HG02981 (cell line): ENCODE measurements around the gene AOC1.
"Not testable (repeated sequence)": the region's sequence is repeated elsewhere in the genome, so short reads cannot be mapped to it uniquely, and the experiment has no call there.

ENCODE experiments used
- ATAC-seq: cut with Tn5 transposase; IDR thresholded peaks from one replicate; pipeline ENCODE4 v1.9.1; 2021; ENCODE audit warnings: mild to moderate bottlenecking, moderate library complexity; ENCODE audit not compliant: unreplicated experiment

Gene AOC1, protein sequence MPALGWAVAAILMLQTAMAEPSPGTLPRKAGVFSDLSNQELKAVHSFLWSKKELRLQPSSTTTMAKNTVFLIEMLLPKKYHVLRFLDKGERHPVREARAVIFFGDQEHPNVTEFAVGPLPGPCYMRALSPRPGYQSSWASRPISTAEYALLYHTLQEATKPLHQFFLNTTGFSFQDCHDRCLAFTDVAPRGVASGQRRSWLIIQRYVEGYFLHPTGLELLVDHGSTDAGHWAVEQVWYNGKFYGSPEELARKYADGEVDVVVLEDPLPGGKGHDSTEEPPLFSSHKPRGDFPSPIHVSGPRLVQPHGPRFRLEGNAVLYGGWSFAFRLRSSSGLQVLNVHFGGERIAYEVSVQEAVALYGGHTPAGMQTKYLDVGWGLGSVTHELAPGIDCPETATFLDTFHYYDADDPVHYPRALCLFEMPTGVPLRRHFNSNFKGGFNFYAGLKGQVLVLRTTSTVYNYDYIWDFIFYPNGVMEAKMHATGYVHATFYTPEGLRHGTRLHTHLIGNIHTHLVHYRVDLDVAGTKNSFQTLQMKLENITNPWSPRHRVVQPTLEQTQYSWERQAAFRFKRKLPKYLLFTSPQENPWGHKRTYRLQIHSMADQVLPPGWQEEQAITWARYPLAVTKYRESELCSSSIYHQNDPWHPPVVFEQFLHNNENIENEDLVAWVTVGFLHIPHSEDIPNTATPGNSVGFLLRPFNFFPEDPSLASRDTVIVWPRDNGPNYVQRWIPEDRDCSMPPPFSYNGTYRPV

DNA sequence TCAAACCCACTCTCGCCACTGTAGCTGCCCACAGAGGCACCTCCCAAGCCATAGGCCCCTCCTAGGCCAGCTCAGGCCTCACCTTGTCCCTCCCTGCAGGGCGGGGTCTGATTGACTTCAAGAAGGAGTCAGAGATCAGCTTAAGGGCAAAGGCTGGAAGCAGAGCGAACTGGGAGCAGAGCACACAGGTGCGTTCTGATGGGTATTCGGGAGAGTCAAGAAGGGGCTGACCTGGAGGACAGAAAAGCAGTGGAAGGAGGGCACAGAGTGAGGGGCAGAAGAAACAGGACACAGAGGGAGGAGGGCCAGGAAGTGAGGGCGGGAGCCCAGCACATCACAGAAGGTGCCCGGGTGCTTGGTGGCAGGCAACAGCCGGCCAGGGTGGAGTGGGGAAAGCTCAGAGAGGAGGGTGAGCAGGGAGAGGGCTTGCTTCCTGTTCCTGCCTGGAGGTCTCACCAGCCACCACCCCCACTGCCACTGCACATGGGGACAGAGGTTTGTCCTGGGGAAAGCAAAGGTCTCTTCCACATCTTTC is at the start of gene AOC1:
AOC1 (plus strand) TSS at position 147 of the 535 bp plus-strand sequence. CDS start 3,954 bp downstream, outside the sequence.
- no peak for ATAC-seq

DNA sequence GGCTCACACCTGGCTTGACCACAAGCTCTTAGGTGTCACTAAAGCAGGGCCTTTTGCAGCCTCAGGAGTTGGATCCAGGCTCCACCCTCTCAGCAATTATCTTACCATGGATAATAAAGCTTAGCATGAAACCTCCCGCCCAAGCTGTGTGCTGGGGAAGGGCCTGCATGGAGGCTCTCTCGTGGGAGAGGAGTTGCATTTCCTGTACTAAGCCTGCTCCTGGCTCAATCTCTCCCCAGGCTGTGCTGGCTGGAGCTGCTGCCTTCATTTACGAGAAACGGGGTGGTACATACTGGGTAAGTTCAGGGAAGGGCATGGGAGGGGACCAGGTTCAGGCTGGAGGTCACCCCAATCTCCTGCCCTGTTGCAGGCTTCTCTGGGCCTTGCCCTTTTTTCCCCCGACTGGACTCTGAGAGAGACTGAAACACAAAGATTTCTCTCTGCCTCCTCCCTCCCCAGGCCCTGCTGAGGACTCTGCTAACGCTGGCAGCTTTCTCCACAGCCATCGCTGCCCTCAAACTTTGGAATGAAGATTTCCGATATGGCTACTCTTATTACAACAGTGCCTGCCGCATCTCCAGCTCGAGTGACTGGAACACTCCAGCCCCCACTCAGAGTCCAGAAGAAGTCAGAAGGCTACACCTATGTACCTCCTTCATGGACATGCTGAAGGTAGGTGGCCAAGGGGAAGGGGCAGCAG is 49.0 kb upstream of the AOC1 start:
- ATAC-seq: no peak

DNA sequence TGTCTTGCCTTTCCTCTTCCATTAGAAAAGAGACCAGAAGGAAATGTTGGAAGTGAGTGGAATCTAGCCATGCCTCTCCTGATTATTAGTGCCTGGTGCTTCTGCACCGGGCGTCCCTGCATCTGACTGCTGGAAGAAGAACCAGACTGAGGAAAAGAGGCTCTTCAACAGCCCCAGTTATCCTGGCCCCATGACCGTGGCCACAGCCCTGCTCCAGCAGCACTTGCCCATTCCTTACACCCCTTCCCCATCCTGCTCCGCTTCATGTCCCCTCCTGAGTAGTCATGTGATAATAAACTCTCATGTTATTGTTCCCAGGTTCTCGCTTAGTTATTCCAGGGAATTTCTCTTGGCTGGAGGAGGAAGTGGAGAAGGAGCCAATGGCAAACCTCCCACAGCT is 47.5 kb upstream of the AOC1 start:
- no peak for ATAC-seq

DNA sequence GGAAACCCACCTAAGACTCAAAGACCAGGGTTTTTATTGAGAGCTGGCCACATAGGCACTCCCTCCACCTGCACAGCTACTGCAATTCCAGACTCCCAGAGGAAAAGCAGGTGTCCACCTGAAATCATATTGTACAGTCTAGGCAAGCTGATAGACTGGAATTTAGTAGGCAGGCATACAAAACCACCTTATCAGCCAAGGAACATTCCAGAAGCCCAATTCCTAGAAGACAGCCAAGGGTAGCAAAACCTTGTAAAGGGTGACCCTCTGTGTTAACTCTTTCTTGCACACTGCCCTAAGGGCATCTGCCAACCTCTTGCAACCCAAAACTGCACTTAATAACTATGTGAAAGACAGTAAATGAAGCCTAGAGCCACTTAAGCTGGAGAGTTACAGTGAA is 46.5 kb upstream of the AOC1 start:
- ATAC-seq: no peak

DNA sequence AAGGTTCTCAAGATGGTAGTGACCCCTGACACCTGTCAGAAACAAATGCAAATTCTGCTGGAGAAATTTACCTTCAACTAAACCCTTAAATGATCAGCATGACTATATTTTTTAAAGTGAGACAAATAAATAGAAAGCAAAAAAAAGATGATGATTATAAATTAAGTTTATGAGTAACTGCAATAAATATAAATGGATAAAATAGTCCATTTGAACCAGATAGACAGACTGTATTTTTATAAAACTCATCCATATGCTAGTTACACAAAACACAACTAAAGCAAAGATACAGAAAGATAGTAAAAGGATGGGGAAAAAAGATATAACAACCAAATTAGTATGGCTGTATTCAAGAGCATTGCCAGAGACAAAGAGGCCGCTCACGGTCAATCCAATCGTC is 45.9 kb upstream of the AOC1 start:
- ATAC-seq: no peak

DNA sequence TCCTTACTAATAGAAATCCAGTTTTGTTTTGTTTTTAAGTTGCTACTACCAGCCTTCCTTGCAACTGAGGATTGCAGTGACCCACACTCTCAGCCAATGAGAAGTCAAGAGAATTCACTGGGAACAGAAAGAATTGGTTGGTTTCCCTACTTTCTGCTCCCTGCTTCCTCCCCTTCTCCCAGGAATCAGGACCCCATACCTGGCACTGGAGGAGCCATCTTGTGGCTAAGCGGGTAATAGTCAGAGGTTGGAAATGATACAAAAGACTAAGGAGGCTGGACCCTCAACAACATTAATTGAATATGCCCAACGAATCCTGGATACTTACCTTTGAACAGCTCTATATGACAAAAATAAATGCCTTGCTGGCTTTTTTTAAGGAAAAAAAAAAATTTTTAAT is 45.5 kb upstream of the AOC1 start:
- no peak for ATAC-seq

DNA sequence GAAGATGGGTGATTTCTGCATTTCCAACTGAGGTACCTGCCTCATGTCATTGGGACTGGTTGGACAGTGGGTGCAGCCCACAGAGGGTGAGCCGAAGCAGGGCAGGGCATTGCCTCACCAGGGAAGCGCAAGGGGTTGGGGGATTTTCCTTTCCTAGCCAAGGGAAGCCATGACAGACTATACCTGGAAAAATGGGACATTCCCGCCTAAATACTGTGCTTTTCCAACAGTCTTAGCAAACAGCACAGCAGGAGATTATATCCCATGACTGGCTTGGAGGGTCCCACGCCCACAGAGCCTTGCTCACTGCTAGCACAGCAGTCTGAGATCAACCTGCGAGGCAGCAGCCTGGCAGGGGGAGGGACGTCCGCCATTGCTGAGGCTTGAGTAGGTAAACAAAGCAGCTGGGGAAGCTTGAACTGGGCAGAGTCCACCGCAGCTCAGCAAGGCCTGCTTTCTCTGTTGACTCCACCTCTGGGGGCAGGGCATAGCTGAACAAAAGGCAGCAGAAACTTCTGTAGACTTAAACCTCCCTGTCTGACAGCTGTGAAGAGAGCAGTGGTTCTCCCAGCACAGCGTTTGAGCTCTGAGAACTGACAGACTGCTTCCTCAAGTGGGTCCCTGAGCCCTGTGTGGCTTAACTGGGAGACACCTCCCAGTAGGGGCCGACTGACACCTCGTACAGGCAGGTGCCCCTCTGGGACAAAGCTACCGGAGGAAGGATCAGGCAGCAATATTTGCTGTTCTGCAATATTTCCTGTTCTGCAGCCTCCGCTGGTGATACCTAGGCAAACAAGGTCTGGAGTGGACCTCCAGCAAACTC is 44.5 kb upstream of the AOC1 start:
- ATAC-seq: not testable (repeated sequence)

DNA sequence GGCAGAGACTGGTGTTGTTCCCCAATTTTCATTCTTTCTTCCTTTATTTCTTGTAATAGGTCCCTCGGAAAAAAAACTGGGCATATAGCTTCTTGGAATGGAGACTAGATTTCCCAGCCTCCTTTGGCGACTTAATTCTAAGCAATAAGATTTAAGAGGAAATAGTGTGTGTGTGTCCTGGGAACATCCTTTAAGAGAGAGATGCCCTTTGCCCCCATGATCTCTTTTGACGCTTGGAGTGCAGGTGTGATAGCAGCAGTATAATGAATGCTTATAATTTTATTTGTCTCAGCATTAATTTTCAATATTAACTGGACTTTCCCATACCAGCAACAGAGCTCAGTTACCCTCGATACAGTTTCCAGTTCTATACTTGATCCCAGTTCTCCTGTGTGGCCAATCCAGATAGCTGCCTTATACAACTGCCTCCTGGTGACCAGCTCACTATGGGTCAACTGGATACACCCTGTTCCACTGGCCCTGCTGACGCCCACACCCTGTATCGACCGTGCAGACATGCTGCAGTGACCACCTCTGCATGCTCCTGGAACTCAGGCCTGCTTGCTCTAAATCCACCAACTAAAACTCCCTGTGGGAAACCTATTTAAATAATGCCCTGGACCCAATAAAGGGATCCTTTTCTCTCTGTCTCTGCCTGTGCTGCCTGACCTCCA is 37.9 kb upstream of the AOC1 start:
- ATAC-seq: no peak

DNA sequence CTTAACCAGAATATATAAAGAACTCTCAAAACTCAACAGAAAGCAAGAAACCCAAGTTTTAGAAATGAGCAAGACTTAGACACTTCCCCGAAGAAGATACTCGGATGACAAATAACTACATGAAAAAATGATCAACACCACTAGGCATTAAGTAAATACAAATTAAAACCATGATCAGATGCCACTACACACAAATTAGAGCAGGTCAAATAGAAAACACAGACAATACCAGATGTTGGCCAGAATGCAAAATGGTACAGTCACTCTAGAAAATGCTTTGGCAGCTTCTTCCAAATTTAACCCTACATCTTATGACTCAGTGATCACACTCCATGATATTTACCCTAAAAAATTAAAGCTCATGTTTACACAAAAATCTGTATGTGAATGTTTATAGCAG is 33.3 kb upstream of the AOC1 start:
- no peak for ATAC-seq

DNA sequence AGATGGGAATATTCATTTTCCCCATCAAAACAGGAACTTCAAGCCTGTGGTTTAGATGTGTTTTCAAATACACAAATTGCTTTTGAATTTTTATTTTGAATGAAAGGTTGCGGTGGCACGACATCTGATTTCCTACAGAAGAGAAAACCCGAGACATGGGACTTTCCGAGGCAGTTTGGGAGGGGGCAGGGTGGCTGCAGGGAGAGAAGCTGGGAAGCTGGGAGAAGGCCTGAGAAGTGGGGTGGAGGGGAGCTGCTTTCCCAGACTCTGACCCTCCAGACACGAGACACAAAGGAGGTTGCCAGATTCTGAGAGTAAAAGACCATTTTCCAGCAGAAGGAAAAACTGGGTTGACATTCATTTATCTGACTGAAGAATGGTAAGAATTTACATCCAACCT is 32.2 kb upstream of the AOC1 start:
- no peak for ATAC-seq

DNA sequence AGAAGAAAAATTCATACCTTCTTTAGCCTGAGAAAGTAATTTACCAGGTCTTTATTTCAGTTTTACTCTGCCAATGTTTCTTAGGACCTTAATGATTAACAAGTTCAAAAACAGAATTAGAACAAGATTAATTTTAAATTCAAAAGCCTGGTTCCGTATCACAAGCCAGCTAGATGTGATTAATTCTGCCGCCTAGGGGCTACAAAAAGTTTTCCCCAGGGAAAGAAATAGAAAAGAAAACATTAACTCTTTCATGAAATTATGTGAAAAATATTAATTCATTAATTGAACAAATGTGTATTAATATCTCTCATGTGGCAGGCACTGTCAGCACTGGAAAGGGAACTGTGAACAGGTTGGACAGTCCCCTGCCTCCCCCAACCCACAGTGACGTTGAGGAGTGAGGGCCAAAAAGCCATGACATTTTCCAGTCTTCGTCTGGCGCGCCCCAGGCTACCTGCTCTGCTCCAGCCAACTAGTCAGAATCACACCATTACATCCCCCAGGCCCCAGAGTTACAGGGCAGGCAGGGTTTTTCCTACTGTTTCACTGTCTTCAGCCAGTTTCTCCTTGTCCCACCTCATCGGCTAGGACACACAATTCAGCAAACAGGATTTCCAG is 31.6 kb upstream of the AOC1 start:
- no peak for ATAC-seq

DNA sequence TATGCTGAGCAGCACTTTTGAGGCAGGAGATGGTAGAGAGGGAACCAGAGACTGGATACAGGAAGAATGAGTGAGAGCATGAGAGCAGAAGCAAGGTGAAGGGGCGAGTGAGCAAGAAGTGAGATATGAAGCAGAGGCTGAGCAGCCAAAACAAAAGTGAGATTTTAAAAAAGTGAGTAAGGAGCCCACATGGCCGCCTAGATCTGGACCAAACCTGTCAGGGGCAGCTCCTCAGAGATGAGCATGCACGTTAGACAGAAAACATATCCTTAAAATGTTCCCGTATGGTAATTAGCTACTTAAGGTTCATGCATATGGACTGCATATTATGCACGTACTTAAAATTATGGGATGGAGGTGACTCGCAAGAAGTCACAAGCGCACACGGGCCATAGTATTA is 29.3 kb upstream of the AOC1 start:
- ATAC-seq: no peak

DNA sequence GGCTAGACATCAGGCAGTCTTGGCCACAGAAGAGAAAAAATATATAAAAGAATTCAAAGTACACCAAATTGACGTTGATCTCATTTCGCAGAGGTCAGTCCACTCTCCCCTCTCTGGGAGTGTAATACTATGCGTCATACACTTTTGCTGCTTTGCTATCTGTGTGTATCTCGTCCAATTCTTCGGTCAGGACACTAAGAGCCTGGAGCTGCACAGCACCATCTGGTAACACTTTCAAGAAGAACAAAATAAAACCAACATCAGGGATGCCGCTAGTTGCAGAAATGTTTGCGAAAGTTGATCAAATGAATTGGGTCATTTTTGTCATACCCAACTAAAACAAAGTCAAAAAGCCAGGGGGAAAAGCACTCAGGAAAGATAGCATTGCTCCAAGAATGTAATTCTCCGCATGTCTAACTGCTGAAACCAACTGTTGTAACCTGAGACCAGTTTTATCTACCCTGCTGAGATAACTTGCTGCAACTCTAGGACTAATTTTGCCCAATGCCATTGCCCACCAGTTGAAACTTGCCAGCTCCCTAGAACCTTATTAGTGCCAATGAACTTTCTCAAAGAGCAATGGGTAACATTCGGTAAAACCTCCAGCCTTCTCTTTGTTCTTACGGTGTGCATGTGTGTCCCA is 28.7 kb upstream of the AOC1 start:
- ATAC-seq: no peak

DNA sequence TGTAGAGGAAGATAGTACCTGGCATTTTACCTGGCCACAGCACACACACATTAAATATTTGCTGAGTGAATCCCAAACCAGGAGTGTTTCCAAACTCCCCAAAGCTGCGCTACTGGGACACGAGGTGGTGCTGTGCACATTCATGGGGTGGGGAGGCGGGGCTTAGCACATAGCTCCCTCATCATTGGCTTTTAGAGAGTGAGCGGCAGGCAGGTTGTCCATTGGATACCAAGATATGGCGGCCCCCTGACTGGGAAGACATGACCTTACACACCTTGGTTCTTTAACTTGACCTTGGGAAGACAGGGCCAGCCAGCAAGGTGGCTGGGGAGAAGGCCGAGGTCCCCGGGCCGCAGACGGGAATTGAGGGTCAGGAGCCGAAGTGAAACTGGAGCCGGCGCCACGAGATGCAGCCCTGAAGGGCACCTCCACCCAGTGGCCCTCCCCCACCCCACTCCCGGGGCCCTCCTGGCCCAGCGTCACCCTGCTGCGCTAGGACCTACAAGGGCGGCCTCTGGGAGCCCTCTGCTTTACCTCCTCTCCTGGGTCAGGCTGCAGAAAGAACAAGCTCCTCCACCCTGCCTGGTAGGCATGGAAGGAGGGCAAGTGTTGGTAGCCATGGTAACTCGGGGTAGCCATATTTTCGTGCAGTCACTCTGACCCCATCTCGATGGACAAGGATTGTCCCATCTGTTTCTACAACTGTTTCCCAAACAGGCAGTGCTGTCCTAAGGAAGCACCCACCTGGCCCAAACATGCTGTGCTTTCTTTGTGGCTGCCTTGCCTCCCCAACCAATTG is 27.7 kb upstream of the AOC1 start:
- ATAC-seq: no peak

DNA sequence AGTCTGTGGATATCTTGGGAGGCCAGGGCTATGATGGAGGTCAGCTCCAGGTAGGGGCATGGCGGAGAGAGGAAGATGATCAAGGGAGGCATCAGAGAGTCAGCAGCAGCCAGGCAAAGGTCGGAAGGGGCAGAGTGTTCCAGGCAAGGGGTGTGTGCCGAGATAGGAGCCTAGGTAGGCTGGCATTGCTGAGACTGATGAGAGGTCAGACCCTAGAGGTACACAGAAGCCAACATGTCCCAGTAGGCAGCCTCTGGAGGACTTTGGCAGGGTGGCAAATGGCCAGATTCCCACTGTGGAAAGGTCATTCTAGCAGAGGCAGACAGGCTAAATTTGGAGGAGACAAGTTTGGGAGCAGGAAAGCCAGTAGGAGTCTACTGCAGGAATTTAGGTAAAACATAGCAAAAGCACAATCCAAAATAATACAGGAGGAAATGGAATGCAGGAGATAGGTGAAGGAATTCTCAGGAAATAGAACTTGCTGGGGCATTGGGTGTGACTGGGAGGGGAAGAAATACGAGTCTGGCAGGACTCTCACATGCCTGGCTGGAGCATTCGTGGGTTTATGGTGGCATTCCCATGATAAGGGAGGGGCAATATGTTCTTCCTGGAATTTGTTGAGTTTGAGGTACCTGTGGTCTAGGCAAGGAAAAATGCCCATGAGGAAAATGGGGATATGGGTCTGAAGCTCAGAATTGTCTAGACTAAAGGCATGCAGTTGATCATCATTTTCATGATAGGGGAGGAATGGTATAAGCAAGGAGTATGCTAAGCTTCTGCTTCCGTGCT is 26.1 kb upstream of the AOC1 start:
- ATAC-seq: no peak

DNA sequence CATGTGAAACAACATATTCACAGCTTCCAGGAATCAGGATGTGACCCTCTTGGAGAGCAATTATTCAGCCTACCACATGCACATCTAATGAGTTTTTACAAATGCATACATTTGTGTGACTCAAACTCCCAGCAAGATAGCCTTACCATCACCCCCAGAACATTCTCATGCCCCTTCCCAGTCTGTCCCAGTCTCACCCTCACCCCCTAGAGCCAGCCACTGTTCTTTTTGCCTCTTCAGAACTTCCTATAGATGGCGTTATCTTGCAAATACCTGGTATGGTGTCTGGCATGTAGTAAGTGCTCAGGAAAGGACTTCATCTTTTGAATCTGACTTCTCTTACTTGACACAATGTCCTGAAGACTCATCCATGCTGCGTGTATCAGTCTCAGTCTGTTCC is 23.9 kb upstream of the AOC1 start:
- no peak for ATAC-seq

DNA sequence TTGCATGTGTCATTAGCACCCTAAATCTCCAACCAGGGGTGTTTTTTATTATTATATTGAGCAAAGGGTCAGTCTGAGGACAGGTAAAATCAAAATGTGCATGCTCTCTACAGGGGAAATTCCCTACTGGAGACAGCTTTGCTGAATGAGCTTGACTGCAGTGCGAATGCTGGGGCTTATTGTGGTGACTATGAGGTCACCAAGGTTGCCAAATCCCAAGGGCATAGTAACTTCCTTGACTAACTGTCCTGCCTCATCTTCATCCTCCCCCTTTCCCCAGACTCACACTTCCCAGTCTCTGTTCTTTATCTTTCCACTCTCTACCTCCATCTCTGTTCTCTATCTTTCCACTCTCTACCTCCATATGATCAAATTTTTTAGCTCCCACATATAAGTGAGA is 22.9 kb upstream of the AOC1 start:
- no peak for ATAC-seq

DNA sequence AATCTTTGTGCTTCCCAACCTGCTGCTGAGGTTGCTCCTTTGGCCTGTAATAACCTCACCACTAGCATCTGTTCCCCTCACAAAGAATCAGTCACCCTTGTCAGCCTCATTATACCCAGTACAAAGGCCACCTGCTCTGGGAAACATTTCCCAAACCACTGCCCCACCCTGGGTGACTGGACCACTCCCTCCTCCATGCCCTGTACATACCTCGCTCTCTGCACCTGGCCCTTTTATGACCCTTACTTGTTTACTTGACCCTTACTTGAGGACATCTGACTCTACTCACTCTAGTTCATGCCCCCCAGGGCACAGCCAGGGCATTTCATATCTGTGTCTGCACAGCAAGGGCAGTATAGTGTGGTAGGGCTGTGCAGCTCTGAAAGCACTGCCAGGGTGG is 21.4 kb upstream of the AOC1 start:
- ATAC-seq: no peak
